Inferior parietal cortex (tissue), 1 donor: ENCODE results near the gene COL25A1.
A peak's percentile ranks its signal among the peaks of the same experiment; 100 is the strongest.

Experiments used
- DNase-seq: peaks from one replicate; pipeline ENCODE4 v3.0.0-alpha.2; 2016; ENCODE audit errors: extremely low spot score

COL25A1 gene

GRCh38 chr4:108820492-108821350, 481.7 kb downstream of the COL25A1 start:
- DNase-seq: no peak

DNA sequence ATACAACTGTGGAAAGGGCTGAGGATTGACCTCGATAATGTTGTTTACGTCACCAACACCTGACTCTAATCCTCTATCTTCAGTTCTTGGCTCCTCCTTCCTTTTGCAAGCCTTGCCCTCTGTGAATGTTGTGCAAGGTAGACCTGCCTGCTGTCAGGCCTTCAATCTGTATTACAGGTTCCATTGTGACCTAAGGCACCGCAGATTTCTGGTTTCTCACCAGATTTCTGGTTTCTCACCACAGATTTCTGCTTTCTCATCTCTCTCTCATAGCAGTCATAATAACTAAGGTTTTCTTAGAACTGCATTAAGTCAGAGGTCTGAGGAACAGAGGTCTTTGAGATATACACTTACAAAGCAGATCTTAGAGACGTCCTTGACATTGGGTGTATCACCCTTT, 488.1 kb downstream of the COL25A1 start:
- DNase-seq: no peak

DNA sequence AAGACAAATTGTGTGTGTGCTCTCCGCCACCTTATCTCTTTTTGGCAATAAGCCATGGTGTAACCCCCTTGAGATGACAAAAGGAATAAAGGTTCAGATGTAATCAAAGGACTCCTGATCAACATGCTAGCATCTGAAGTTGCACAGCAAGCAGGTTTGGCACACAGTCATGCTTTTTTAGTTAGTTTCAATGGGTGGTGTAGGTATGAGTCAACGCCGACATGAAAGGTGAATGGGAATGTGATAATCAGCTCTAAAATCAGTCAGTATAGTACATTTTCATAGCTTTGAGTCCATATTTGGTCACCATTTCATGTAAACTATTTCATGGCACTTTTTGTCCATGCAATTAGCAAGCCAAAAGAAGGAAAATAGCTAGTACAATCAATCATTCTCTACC, 489.2 kb downstream of the COL25A1 start:
- DNase-seq: no peak

GRCh38 chr4:108811486-108811885, 491.0 kb downstream of the COL25A1 start:
- no peak for DNase-seq

DNA sequence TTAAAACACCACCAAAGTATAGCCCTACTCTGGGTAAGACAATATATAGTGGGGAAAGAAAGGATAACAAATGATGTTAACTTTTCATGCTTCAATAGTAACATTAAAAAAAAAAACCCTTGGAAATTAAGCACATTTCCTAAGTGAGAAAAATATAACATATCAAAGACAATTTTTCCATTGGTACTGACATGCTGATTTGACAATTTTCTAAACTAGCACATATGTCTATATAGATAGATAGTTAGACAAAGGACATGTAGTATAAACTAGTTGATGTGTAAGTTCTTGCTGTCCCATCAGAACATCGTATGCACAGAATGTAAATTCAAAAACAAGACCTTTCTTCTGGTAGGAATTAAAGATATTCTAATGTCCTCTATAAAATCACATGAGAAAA, 492.4 kb downstream of the COL25A1 start:
- DNase-seq: no peak

DNA sequence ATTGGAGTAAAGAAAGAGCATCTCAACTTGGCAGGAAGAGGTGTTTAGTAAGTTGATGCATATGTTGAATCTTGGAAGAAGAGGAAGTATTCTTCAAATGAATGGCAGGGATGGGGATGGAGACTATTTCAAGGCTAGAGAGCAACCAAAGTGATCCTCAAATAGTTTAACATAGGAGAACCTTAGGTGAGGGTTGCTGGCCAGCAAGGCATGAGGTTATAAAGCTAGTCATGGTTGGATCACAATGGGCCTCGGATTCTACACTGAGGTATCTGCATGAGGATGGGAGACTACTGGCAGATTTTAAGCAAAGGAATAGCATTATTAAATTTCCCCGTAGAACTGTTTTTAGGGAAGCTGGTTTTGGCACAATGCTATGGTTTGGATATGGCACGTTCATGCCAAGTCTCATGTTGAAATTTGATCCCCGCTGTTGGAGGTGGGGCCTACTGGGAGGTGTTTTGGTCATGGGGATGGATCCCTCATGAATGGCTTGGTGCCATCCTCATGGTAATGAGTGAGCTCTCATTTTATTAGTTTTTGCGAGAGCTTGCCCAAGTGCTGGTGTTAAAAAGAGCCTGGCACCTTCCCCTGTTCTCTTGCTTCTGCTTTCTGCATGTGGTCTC, 497.7 kb downstream of the COL25A1 start:
- DNase-seq: no peak

DNA sequence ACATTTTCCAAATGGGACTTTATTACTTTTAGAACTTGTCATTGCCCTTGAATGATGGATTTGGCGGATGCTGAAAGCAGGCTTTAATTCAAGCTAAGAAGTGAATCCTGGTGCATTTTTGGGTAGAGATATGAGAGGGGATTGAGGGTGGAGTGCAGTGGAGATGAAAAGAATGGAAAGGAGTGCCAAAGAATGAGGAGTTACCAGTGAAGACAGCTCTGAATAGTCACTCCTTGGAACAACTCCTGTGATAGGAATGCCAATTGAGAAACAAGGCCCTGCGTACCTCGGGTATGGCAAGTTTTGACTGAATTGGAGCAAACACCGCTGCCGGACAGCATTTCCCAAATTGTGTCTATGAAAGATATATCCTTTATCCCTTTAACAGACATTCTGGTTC, 503.2 kb downstream of the COL25A1 start:
- no peak for DNase-seq

DNA sequence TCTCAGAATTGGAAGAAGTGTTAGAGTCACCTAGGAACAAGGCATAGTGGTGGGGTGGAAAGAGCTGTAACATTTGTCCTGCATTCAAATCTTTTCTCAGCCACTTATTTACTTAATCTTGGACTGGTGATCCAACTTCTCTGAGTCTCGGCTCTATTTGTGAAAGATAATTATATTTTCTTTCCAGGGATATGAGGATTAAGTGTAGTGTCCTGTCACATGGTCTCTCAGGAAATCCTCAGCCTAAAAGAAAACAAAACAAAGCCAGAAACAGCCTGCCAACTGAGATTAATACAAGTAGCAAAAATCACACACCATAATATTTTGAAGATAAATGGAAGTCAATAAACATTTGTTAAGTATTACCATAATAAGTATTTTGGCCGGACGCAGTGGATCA, 506.3 kb downstream of the COL25A1 start:
- DNase-seq: no peak

GRCh38 chr4:108795733-108796132, 506.7 kb downstream of the COL25A1 start:
- no peak for DNase-seq

DNA sequence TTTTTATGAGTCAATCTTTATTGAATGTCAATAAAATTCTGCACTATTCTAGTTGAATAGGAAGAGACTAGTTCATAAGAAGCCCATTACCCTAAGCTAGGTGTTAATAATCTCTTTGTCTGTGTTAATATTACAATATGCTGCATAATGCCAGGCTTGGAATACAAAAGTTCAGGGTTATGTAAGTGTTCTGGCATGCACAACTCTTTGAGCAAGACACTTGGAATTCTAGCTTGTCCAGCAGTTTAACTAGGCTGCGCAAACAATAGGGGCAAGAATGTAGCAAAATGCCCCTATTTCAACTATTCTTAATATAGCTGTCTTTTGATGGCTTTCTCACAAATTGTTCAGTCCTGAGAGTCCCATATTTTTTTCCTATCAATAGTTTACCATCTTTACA, 508.3 kb downstream of the COL25A1 start:
- peak; percentile 20 for DNase-seq

GRCh38 chr4:108793415-108793814, 509.0 kb downstream of the COL25A1 start:
- DNase-seq: no peak

- no peak for DNase-seq
Measured at GRCh38 chr4:108788731-108789130, 513.7 kb downstream of the COL25A1 start.

DNA sequence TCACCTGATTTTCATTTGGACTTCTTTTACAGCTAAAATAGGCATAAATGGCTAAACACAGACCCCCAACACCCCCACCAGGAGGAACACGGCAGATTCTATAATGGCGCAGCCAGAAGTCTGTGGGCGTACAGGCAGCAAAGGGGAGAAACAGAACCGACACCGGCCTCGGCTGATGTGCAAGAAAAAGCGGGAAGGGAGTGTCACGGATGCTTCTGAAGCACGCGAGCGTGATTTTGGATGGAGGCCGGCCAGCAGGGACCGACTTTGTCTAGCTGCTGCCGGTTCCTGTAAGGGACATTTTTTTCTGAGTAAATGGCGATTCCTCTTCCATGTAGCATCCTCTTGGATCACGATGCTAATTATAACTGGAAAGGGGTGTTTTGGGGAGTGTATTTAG, 514.7 kb downstream of the COL25A1 start:
- no peak for DNase-seq

DNA sequence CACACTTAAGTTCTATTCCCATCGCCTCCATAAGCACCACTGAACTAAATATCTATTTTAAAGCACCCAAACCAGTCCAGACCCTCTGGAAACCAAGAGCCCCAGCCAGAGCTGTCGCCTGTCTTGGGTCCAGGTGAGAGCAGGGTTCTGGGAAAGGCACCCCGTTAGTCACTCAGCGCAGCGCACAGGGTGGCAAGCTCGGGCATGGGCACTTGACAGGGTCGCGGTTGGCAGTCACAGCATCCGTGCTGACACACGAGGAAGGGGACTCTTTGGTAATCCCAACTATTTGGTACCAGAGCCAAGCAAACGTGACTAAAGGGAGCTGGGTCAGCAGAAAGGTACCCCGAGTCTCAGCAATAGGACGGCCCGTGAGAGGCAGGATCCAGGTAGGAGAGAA, 515.4 kb downstream of the COL25A1 start:
- no peak for DNase-seq

GRCh38 chr4:108786351-108786750, 516.1 kb downstream of the COL25A1 start:
- DNase-seq: no peak

DNA sequence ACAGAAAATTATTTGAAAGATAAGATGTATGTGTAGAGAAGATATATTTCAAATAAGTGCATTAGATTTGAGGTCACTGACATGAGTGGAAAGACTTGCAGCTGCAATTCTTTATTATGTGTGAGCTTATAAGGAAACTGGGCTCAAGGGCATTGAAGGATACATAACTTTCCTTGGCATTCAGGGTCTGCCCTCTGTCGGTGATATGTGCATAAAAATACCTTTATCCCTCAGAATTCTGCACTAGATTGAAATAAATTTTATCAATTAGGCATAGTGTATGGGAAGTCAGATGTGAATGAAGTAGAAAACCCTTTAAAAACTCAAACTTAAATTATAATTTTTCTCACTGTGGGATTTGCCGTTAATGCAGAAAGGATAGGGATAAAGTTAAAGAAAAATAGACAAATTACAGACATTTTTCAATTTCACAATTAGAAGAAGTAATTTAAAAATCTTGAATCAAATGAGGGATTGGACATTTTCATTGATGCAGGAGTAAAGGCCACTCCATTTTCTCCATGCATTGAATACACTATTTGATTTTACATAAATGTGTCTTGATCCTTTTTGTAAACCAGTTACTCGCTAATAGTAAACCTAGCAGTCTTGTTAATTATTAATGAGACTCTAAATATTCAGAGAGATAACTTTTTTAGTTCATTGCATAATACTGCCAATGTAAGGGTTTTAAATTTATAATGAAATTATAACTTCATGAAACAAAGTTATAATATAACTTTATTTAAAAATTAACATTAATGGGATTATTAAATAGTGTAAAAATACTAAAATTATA, 518.6 kb downstream of the COL25A1 start:
- DNase-seq: no peak

- DNase-seq: no peak
Measured at GRCh38 chr4:108779958-108780357, 522.5 kb downstream of the COL25A1 start.

DNA sequence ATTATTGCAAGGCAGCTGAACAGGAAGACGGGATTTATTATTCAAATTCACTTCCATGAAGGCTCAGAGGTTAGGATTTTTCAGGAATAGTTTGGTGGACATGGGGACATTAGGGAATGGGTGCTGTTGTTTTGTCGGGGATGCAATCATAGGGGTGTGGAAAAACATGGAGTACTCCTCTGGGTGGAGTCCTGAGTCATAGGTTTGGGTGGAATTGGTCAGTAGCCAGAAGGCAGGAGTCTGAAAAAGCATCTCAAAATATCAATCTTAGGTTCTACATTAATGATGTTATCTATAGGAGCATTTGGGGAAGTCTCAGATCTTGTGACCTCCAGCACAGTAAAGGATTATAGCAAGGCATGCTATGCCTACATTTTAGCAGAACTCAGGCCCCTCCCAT, 525.1 kb downstream of the COL25A1 start:
- DNase-seq: no peak

DNA sequence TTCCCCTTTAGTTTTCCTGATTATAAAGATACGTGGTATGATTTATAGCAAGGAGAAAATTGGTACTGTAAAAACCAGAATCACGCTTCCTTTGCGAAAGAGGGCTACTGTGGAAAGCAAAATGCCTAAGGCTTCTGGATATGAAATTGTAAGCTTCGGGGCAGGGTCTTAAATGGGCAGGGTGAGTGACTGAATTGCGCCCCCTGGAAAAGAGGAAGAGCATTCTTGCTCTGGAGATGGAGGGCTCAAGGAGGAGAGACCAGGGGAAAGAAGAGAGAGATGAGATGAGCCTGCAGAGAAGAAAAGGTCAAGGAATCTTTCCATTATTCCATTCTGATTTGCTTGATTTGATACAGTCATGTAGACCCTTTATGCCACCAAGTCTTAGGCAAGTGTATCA, 526.5 kb downstream of the COL25A1 start:
- no peak for DNase-seq

DNA sequence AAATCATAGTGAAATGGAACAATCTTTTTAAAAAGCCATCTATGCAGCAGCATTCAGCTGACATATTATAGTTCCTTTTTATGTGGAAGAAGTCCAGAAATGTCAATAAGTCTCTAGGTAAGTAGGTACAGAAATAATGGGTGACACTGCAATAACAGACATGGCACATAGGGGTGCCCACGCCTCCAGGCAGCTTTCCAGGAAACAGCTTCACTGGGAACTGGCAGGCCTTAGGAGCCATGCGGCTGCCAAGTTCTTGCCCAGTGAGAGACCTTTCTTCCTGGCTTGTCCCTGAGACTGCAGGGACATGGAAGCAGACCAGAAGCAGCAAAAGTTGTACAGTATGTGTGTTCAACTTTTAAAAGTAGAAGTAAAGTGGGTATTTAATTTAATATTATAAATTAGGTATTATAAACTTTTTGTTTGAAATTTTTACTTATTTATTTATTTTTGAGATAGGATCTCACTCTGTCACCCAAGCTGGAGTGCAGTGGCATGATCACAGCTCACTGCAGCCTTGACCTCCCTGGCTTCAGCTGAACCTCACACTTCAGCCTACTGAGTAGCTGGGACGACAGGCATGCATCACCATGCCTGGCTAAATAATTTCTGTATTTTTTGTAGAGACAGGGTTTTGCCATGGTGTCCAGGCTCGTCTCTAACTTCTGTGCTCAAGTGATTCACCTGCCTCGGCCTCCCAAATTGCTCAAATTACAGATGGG, 527.5 kb downstream of the COL25A1 start:
- DNase-seq: peak; percentile 37

GRCh38 chr4:108772402-108772801, 530.1 kb downstream of the COL25A1 start:
- DNase-seq: no peak

GRCh38 chr4:108766058-108766457, 536.4 kb downstream of the COL25A1 start:
- no peak for DNase-seq
